Measurements from ENCODE around the gene MMAB.

MMAB gene

DNA sequence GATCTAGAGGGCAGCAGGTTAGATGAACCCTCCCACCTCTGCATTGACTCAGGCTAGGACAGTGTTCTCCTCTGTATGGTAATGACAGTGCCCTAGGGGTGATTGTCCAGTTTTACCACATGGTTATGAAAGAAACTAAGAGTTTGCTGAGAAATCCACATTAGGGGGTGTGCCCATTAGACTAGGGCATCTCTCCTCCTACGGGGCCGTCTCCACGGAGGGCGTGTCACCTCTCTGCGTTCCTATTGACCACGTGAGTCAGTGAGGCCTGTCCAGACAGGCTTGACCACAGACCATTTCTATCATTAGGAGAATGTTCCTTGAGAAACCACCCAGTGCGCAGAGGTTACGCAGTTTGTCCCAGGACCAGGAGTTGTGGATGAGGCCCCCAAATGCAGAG lies 8.6 kb upstream of the MMAB start:
- DNase-seq: no peak

DNA sequence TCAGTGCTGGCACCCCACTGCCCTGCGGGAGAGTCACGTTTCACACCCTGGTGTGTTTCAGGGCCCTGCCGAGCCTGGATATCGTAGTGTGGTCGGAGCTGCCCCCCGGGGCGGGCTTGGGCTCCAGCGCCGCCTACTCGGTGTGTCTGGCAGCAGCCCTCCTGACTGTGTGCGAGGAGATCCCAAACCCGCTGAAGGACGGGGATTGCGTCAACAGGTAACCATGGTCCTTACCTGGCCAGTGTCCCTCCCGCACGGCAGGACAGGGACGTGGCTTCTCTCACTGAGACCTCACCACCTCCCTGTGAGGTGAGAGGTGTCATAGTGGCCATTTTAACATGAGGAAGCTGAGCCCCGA lies 8.0 kb upstream of the MMAB start:
- no peak for DNase-seq

DNA sequence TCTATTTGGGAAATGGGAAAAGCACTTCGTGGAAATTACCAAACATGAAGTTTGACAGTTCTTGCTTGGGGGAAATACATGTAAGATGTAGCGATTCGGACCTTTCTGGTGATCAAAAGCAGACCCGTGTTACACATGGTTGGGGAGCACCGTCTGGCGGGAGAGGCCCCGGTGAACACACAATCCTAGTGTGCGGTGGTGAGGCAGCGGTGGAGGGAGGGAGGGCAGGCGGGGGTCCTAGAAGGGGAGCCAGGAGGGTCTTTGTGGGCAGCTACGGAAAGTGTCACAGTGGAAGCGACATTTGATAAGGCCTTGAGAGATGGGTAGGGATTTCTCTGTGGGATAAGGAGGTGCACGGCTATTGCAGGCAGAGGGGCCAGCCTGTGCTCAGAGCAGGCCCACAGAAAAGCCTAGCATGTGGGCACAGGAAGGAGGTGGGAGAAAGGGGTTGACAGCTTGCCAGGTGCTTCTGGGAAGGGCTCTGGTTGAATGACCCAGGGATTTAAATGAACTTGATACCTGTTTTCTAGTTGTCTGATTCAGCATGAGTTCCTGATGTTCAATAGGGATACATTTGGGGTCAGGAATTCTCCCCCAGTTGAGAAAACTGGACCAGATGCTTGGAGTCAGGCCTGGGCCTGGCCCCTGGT lies 7.5 kb upstream of the MMAB start:
- DNase-seq: no peak

DNA sequence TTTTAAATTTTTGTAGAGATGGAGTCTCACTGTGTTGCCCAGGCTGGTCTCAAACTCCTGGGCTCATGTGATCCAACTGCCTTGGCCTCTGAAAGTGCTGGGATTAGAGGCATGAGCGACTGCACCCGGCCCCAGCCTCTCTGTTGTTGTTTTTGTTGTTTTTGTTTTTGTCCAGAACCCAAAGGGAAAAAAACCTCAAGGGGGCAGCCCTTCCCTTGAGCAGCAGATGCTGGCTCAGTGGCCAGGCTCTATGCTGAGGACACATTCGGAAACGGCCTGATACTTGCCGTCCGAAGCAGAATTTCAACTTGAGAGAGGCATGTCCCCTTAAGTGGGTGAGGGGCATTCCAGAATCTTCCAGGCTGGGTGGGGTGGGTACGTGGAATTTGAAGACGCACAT lies 7.0 kb upstream of the MMAB start:
- DNase-seq: no peak

DNA sequence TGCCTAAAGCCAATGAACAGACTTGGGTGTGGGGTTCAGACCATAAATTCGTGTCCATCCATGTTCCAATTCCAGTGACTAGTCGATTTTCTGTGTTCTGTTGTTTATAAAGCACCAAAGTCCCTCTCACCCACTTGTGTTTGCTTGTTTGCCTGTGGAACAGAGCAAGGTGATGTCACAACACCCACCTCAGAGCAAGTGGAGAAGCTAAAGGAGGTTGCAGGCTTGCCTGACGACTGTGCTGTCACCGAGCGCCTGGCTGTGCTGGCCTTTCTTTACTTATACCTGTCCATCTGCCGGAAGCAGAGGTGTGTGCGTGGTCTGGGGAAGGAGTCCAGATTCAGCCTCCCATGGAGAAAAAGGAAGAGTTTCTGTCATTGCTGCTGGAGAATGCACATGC lies 6.3 kb upstream of the MMAB start:
- DNase-seq: no peak

DNA sequence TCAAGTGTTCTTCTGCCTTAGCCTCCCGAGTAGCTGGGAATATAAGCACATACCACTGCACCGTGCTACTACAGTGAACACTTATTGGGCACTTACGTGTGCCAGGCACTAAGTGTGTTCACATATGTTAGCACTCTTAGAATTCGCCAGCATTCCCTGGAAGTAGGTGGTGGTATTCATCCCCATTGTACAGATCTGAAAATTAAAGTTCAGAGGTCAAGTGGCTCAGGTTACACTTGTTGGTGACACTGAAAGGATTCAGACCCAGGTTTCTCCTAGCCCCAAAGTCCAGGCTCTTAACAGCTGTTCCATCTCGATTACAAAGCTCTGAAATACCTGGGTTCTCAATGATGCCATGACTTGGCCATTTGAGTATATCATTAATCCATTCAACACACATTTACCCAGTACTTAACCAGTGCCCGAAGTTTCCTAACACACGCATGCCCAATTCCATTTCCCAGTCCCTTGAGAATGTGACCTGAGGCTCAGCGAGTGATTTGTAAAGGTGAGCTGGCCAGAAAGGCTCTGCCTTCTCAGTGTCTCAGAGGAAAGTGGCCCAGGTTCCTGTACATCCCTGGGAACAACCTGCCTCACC lies 5.1 kb upstream of the MMAB start:
- DNase-seq: no peak

DNA sequence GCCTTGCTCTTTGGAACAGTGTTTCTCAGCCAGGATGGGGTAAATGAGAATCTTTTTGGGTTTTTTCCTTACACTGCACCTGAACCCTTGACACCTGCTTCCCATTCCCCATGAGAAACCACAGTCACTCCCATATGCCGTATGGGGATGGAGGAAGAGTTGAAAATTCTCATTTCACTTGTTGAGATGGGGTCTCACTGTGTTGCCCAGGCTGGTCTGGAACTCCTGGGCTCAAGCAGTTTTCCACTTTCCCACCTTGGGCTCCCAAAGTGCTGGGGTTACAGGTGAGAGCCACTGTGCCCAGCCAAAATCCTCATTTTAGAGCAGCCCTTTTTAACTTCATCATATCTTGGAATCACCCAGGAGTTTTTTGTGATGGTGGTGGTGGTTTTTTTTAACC lies 4.0 kb upstream of the MMAB start:
- DNase-seq: no peak

DNA sequence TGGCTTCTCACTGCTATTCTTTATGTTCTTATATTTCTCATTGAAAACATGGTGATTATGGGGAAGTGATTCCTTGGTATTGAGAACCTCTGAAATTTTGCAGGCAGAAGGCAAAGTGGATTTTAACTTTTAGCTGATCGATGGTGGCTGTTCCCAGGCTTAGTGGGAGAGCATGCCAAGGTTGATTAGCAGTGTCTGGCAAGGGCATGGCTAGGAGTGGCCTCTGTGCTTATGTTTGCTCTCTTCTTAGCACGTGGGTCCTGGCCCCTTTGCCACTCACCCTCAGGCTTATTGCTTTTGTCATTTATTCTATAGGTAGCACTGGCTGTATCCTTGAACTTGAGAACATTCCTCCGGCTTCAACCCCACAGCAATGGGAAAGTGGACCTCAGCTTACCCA lies 2.4 kb upstream of the MMAB start:
- no peak for DNase-seq

DNA sequence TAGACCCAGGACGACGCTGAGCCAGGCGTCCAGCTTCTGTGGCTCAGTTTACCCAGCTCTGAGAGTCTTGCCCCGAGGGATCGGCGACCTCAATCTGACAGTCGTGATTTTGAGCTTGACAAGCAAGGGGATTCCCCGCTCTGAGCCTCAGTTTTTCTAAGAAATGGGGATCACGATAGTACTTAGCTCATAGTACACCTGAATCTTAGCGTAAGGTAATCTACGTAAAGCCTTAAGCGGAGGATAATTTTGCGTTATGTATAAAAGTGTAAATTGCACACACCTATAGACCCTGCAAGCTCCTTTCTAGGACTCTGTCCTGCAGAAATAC lies 575 bp upstream of the MMAB start:
- no peak for DNase-seq

DNA sequence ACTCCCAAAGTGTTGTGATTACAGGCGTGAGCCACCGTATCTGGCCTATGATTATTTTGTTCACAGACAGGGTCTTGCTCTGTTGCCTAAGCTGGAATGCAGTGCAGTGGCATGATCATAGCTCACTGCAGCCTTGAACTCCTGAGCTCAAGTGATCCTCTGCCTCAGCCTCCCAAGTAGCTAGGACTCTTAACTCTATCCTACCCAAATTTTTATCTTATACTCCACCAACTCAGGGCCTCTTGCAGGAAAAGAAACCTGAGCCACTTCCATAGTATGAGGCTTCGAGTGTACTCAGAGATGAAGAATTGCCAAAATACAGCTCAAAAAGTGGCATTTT lies 828 bp downstream of the MMAB start:
- no peak for DNase-seq

DNA sequence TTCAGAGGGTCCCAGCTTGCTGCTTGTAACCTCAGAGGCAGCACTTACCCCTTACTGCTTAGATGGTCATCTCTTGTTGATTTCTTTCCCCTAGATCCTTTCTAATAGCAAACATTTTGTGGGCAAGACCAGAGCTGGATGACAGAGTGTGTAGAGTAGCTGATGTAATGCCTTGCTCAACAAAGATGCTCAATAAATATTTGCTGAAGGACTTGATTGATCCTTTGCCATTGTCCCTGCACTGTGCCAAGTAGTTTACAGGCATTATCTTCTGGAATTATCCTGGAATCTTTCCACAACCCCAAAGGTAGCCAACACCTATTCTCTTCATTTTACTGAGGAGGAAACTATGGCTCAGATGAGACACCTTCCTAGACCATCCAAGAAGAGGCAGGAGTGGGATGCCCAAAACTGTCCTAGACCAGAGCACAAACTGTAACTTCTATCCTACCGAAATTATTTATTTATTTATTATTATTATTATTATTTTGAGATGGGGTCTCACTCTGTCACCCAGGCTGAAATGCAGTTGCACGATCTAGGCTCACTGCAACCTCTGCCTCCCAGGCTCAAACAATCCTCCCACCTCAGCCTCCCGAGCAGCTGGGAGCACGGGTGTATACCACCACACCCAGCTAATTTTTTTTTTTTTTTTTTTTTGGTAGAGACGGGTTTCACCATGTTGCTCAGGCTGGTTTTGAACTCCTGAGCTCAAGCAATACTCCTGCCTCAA lies 1.4 kb downstream of the MMAB start:
- no peak for DNase-seq

DNA sequence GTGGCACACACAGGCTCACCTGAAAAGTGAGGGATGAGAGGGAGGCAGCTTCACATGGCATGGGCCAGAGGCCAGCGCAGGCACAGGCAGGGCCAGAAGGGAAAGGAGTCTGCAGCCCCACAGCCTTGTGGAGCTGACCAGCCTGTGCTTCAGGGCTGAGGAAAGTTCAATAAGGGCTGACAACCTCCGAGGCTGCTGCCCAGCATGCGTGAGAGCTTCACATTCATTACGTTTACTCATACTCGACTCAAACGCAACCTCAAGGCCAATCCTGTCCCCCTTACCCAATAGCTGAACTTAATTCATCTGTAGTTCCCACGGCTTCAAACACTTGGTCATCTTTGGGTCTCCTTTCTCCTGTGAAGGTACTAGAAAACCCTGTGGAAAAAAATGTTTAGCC lies 4.8 kb downstream of the MMAB start:
- no peak for DNase-seq

DNA sequence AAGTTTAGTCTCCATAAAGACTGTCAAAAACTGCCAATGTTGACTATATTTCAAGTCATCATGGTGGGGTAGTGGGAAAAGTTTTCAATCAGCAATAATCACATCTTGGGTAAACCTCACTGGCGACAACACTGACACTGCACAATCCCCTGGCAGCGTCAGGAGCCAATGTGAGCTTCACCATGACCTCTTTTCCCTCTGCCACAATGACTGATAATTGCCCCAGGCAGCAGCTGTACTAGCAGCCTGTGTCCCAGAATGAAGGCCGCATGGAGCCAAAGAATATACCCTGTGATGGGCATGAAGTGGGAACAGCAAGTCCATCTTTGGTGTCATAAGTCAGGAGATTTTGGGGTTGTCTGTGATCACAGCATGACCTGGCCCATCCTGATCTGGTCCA lies 5.3 kb downstream of the MMAB start:
- no peak for DNase-seq

DNA sequence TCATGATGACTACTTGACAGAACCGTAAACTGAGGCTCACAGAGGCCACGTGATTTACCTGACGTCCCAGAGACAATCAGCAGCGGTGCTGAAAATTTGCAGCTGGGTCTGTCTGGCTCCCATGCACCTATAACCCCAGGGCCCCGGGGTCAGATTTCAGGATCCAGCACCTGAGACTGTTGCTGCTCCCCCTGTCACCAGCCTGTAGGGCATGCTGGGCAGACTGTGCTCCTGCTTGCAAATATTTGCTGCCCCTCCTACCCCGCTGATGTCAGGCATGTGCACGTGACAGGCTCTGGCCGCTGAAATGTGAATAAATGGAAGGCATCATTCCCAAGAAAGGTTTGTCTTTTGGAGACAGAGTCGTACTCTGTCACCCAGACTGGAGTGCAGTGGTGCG lies 6.0 kb downstream of the MMAB start:
- no peak for DNase-seq

DNA sequence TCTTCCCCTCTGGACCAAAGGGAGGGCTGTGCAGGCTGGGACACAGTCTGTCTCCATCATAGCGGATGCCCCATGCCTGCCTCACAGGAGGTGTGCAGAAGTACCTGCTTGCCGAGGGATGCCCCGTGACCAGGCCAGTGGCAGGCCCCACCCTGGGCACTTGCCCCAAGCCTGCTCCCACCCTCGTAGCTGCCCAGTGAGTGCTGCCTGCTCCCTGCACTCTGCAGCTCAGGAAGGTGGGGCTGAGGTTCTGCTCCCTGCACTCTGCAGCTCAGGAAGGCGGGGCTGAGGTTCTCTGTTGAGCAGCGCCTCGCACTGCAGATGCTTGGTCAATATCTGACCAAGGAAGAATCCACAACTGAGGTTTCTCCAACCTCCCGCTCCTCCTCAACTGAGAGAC lies 6.9 kb downstream of the MMAB start:
- DNase-seq: no peak

DNA sequence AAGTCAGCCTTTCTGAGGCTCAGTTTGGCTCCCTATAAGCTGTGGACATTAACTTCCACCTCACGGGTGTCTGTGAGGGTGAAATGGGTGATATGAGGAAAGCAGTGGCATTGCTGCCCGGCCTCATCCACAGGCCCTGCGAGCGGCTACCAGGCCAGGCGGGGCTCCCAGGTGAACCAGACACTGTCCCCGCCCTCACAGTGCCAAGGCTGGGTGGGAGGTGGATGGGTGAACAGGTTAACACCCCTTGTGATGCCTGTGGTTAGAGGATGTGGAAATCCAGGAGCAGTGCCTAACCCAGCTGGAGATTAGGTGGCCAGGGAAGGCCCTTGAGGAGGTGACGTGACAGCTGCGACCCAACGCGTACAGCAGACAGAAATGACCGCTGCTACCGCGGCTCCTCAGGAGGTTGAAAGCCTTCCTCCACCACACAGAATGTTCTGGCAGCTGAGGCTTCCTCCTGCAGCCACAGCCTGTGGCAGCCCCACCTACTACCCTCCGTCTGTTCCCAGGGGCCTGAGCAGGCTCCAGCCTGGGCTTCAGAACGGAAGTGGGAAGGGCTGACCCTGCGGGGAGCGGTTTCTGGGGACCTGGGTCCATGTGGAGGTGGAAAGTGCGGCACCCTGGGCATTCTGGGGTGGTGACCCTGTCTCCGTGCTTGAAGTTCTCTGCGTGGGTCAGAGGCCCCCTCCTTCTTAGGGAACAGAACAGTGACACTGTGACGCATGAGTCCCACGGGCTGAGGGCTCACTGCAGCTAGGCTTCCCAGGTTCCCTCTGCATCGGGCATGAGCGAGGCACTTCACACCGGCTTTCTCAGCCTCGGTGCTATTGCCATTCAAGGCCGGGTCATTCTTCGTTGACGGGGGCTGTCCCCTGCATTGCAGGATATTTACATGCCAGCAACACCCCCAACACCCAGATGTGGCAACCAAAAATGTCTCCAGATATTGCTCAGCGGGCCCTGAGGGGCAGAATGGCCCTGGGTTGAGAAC lies 9.7 kb downstream of the MMAB start:
- DNase-seq: no peak

DNA sequence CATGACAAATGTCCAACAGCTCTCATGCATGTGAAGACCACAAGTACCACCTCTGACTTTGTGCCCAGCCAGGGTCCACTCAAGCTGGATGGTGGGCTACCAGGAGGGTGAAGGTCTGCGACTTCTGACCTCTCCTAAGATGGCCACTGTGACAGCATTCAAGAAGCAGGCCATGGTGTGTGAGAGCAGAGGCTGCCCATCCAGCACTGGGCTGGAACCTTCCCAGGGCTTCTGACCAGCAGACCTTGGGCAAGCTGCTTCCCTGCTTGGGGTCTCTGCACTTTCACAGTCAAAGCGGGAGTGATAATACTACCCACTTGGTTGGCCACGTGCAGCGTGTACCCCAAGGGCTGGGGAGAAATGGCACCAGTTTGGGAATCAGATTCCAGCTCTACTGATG lies 10.4 kb downstream of the MMAB start:
- DNase-seq: no peak

DNA sequence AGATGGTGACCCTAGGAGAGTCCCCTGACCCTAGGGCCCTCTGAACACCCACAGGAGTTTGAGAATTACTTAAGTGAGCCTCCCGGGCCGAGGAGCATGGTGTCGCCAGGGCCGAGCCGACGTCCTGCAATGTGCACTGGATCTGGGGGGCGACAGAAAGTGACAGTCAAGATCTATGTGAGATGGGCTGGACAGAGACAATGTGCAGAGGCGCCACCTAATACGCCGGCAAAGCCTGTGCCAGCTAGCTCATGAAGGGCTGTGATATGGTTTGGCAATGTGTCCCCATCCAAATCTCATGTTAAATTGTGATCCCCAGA lies 11.6 kb downstream of the MMAB start:
- no peak for DNase-seq

DNA sequence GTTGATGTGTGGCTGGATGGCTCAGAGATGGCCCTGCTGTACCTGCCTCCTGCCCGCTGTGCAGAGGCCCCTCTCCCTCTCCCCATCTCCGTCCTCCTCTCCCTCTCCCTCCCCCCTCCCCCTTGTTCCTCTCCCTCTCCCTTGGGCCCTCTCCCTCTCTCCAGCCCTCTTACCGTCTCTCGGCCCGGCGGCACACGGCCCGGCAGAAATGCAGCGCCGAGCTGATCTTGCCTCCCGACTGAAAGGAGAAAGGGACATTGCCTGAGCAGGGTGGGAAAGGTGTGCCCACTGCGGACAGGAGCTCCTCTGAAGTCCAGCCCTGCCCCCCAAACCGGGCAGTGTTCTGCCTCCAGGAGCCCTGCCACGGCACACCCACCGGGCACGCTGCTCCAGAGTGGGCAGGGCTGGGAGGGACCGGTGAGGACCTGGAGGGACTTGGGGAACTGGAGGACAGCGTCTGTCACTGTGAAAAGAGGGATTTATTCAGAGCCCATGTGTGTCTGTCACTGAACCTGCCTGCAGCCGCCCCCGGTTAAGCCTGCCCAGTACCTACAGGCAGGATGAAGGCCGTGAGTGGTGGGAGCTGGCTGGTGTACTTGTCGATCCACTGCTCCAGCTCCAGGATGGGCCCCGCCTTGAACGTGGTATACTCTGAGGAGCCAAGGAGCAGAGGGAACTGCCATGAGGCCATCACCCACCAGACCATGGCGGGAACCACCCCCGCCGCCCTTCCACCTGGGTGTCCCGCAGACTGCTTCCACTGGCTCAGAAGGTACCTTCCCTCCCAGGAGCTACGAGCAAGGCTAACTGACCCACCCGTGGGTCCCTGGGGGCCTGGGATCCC lies 12.2 kb downstream of the MMAB start:
- DNase-seq: no peak

DNA sequence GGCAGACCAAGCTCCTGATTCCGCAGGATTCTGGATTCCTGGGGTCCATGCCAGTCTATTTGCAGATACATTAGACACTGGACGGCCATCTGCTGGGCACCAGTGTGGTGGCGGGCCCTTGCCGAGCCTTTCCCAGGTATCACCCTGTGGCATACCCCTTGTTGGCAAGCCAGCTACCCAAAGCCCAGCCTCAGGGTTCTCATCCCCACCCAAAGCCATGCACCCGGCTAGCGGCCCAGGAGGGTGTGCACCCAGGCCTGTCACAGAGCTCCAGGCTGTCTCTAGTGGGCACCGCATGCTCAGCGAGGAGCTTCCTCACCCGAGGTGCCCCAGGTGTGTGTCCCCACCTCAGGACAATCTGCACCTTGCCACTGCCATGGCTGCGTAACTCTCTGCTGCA lies 13.7 kb downstream of the MMAB start:
- DNase-seq: no peak

DNA sequence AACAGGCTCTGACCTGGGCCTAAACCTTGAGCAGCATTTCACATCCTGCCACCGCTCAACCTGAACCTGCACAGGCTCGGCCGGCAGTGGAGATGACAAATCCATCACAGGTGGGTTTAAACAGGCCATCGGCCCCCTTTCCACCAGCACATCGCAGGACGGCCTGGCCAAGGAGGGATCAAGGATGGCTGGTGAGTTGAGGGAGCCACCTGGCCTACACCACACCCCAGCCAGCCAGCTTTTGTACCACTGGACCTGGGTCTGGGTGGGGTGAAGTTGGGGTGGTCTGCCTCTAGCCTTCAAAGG lies 14.2 kb downstream of the MMAB start:
- DNase-seq: no peak

DNA sequence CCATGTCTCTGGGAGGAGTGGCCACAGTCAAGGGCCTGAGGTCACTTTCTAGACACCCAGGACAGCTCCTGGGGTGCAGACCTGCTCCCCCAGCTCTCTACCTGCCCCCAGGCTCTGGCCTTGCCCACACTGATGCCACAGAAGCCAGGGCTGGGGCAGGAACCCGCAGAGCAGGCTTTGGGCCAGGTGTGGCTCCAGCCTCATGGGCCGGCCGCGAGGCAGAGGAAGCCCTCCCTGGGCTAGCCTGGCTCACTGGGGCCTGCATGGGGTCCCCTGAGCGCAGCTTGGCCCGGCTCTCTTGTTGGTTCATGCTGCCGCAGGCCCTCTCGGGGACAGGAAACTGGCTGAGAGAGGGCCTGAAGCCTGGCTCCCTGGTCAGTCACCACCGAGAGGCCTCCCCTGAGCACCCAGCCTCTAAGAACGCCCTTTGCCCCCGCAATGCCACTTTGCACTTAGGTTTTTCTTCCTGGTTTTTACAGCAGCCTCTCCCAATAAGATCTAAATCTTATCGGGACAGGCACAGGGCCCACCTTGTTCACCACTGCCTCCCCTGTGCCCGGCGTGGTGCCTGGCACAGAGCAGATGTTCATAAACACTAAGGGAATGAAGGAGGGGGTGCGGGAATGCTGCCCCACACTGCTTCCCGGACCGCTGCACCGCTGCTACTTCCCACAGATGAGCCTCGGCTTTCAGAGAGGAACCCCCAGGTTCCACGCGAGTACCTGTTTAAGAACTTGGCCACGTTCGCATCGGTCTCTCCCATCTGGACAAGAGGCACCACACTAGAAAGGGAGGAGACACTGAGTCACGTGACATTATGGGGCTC lies 14.7 kb downstream of the MMAB start:
- DNase-seq: no peak

All from CD4-positive, alpha-beta T cell treated with Interferon alpha-2 for 1 hour (primary cell).